Tongue (tissue), 2 donors: ENCODE data around the gene SLPI. TPM values are rescaled to one million over a fixed set of nuclear protein-coding genes. Genes with fewer than 3 reads are reported as not detected.
A peak's percentile ranks its signal among the peaks of the same experiment; 100 is the strongest.

Source experiments
- DNase-seq: peaks from one replicate; pipeline ENCODE4 v3.0.0-alpha.2; 2015
- total RNA-seq: library from RNA; depleted of rRNA; stranded (reverse); fragments of >200 nt; gene quantifications from one replicate; pipeline ENCODE4 v1.2.3, GENCODE V29; 2014

Gene SLPI
- 181 TPM for total RNA-seq

- DNase-seq = peak; percentile 11
Measured at GRCh38 chr20:45254383-45255262, at the start of gene SLPI. SLPI (minus strand) TSS chr20:45254564; CDS start chr20:45254543, 21 bp downstream.

GRCh38 chr20:45303586-45304463 lies 49.5 kb upstream of the SLPI start:
- DNase-seq = no peak

GRCh38 chr20:45301824-45302271 lies 47.5 kb upstream of the SLPI start:
- no peak for DNase-seq

GRCh38 chr20:45300961-45301360 lies 46.6 kb upstream of the SLPI start:
- no peak for DNase-seq

GRCh38 chr20:45299786-45300185 lies 45.4 kb upstream of the SLPI start:
- DNase-seq = no peak

GRCh38 chr20:45297786-45298497 lies 43.6 kb upstream of the SLPI start:
- no peak for DNase-seq

GRCh38 chr20:45294659-45295058 lies 40.3 kb upstream of the SLPI start:
- DNase-seq = no peak

- DNase-seq = no peak
Measured at GRCh38 chr20:45294003-45294368, 39.6 kb upstream of the SLPI start.

GRCh38 chr20:45293041-45294002 lies 39.0 kb upstream of the SLPI start:
- peak; percentile 84 for DNase-seq

- no peak for DNase-seq
Measured at GRCh38 chr20:45292343-45292742, 38.0 kb upstream of the SLPI start.

GRCh38 chr20:45291526-45291925 lies 37.2 kb upstream of the SLPI start:
- DNase-seq = no peak

GRCh38 chr20:45290677-45291355 lies 36.5 kb upstream of the SLPI start:
- DNase-seq = peak; percentile 92

GRCh38 chr20:45289942-45290676 lies 35.7 kb upstream of the SLPI start:
- DNase-seq = no peak

- no peak for DNase-seq
Measured at GRCh38 chr20:45288860-45289259, 34.5 kb upstream of the SLPI start.

- no peak for DNase-seq
Measured at GRCh38 chr20:45288376-45288775, 34.0 kb upstream of the SLPI start.

GRCh38 chr20:45283551-45284057 lies 29.2 kb upstream of the SLPI start:
- DNase-seq = no peak

- no peak for DNase-seq
Measured at GRCh38 chr20:45282700-45283550, 28.6 kb upstream of the SLPI start.

- no peak for DNase-seq
Measured at GRCh38 chr20:45279992-45280391, 25.6 kb upstream of the SLPI start.

GRCh38 chr20:45275338-45275737 lies 21.0 kb upstream of the SLPI start:
- DNase-seq = no peak
